ENCODE data around the gene ZNF81. TPM values are rescaled to one million over a fixed set of nuclear protein-coding genes. Genes with fewer than 3 reads are reported as not detected.
"Not testable (repeated sequence)": the region's sequence is repeated elsewhere in the genome, so short reads cannot be mapped to it uniquely, and the experiment has no call there.

Gene ZNF81
- total and polyA plus RNA-seq, 8 donors, result 1.5 to 5.8 (median 2.7) TPM

GRCh38 chrX:47802589-47802988 lies 34.1 kb upstream of the ZNF81 start:
- 50 to 69% methylated on average over 4 of the region's 4 CpGs for WGBS, 2 donors
- TF ChIP-seq, protein P1, sequence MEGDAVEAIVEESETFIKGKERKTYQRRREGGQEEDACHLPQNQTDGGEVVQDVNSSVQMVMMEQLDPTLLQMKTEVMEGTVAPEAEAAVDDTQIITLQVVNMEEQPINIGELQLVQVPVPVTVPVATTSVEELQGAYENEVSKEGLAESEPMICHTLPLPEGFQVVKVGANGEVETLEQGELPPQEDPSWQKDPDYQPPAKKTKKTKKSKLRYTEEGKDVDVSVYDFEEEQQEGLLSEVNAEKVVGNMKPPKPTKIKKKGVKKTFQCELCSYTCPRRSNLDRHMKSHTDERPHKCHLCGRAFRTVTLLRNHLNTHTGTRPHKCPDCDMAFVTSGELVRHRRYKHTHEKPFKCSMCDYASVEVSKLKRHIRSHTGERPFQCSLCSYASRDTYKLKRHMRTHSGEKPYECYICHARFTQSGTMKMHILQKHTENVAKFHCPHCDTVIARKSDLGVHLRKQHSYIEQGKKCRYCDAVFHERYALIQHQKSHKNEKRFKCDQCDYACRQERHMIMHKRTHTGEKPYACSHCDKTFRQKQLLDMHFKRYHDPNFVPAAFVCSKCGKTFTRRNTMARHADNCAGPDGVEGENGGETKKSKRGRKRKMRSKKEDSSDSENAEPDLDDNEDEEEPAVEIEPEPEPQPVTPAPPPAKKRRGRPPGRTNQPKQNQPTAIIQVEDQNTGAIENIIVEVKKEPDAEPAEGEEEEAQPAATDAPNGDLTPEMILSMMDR (IDR thresholded peaks at IDR 0.05), result no peak

GRCh38 chrX:47803103-47803502 lies 33.6 kb upstream of the ZNF81 start:
- intact Hi-C loops (cut with DNase I), result not testable (repeated sequence)

More at GRCh38 chrX:47802589-47802988, 34.1 kb upstream of the ZNF81 start:
- Histone ChIP-seq H3K4me1 (no peaks in the 10 kb centered on the region), H3K4me3 (no peak overlapping the region), H3K36me3 (no peaks in the 10 kb centered on the region), H3K27ac (no peak overlapping the region), H3K27me3 (peaks cover 0 to 7% (median 0%) of the 10 kb centered on the region in 4 donors), H3K9me3 (no peaks in the 10 kb centered on the region)
- intact Hi-C loops (cut with DNase I), result no loop called here
- ATAC-seq (peak in 3 of 4 donors; percentile 40 to 72 (median 59)), FAIRE-seq (no peak), DNase-seq (peak in 1 of 6 donors; percentile 23)

GRCh38 chrX:47804315-47804714 lies 32.4 kb upstream of the ZNF81 start:
- ATAC-seq (no peak), DNase-seq (no peak), FAIRE-seq (no peak)
- TF ChIP-seq, protein P1 (IDR thresholded peaks at IDR 0.05), result no peak
- Histone ChIP-seq H3K36me3 (no peaks in the 10 kb centered on the region), H3K4me3 (no peak overlapping the region), H3K4me1 (no peaks in the 10 kb centered on the region), H3K27me3 (peaks cover 0 to 9% (median 0%) of the 10 kb centered on the region in 4 donors), H3K9me3 (no peaks in the 10 kb centered on the region), H3K27ac (no peak overlapping the region)
- 87 to 95% methylated on average over 9 of the region's 9 CpGs for WGBS, 2 donors
- intact Hi-C loops (cut with DNase I), result no loop called here

More at GRCh38 chrX:47803103-47803502, 33.6 kb upstream of the ZNF81 start:
- not testable (repeated sequence) for FAIRE-seq, H3K27ac ChIP-seq, H3K4me1 ChIP-seq, H3K36me3 ChIP-seq, H3K27me3 ChIP-seq, H3K4me3 ChIP-seq, H3K9me3 ChIP-seq
- DNase-seq, result peak in 3 of 6 donors; percentile 13 to 34 (median 19)
- peak; percentile 53 to 91 (median 88) for ATAC-seq
- WGBS, 2 donors, result 30 to 45% methylated on average over 21 of the region's 21 CpGs

- H3K27ac ChIP-seq; DNase-seq; H3K36me3 ChIP-seq; H3K9me3 ChIP-seq; FAIRE-seq; H3K4me1 ChIP-seq; ATAC-seq; H3K4me3 ChIP-seq; intact Hi-C loops (cut with DNase I); H3K27me3 ChIP-seq: not testable (repeated sequence)
- WGBS, 2 donors, result 36 to 37% methylated on average over 1 of the region's 1 CpG
Measured at GRCh38 chrX:47805844-47806243, 30.9 kb upstream of the ZNF81 start.

DNA sequence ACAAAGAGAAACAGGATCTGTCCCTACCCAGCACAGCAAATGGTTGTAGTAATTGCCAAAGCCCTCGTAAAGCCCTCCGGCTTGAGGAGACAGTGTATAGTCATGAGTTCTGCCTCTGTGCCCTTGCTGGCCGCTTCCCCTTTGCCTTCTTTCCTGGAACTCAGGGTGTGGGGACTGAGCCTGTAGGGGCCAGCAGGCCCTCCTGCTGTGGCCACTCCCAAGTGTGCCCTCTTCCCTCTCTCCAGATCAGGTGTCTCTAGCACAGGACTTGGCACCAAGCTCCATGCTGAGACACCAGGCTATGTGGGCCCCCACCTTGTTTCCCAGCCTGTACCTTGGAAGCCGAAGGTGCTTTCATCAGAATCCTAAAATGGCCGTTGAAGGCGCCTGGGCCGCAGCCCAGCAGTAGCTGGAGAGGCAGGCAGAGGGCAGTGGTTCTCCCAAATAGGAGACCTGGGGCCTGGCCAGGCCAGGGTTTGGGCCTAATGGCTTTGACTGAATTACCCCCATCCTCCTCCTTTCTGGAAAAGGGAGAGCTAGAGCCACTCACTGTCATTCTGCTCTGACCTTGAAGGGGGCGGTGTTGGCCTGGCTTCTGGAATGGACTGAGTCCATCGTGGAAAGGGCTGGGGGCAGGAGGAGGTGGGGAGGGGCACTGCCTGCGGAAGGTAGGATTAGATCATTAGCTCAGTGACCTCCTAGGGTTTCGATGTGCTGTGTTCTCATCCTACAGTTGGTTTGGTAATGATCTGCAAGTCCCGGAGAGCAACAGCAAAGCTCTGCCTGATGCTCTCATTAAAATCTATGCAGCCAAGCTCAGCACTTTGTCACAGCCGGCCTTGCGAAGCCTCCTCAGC lies 30.1 kb upstream of the ZNF81 start:
- H3K36me3 ChIP-seq; FAIRE-seq; intact Hi-C loops (cut with DNase I); H3K9me3 ChIP-seq; H3K4me1 ChIP-seq; ATAC-seq; H3K27ac ChIP-seq; DNase-seq; H3K4me3 ChIP-seq; H3K27me3 ChIP-seq: not testable (repeated sequence)
- WGBS, 2 donors, result 82 to 89% methylated on average over 11 to 13 of the region's 14 CpGs

DNA sequence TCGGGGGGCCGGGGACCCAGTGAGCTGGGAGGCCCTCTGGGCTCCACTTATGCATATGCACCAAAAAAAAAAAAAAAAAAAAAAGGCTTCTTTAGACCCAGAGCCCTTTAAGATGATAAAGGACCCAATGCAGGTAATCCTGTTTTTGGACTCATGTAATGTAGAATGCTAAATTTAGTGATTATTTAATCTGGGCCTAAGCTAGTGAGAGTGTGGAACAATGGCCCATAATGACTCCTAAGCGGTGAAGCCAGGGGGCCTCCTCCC lies 29.5 kb upstream of the ZNF81 start:
- H3K9me3 ChIP-seq; H3K36me3 ChIP-seq; H3K4me3 ChIP-seq; H3K27me3 ChIP-seq; DNase-seq; FAIRE-seq; intact Hi-C loops (cut with DNase I); H3K4me1 ChIP-seq; H3K27ac ChIP-seq; ATAC-seq: not testable (repeated sequence)
- 68 to 71% methylated on average over 3 of the region's 3 CpGs for WGBS, 2 donors

DNA sequence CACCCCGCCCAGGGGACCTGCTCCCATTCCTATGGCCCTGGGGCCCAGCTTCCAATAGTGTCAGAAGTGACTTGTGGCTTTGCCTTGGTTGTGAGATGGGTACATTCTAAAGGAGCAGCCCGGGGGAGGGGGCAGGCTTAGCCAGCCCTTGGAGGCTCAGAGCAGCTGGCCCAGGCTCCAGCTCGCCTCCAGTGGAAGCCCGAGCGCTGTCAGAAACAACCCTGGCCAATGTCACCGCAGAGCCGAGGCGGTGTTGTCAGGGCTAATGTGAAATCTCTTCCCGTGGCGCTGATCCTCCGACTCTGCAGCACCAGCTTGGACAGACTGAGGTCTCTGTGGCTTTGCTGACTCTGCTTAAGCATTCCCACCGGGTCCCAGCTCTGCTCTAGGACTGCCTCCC lies 29.2 kb upstream of the ZNF81 start:
- no peak overlapping the region for H3K27ac ChIP-seq
- 68 to 70% methylated on average over 12 of the region's 12 CpGs for WGBS, 2 donors
- no peaks in the 10 kb centered on the region for H3K36me3 ChIP-seq
- TF ChIP-seq, protein P1 (IDR thresholded peaks at IDR 0.05), result no peak
- no peak for ATAC-seq
- peaks cover 0 to 5% (median 0%) of the 10 kb centered on the region in 4 donors for H3K27me3 ChIP-seq
- intact Hi-C loops (cut with DNase I), result no loop called here
- no peaks in the 10 kb centered on the region for H3K4me1 ChIP-seq
- H3K9me3 ChIP-seq, result no peaks in the 10 kb centered on the region
- FAIRE-seq, result no peak
- no peak overlapping the region for H3K4me3 ChIP-seq
- DNase-seq, result peak in 1 of 6 donors; percentile 40
